ENCODE data around the gene ACOX2. TPM values are rescaled to one million over a fixed set of nuclear protein-coding genes. Genes with fewer than 3 reads are reported as not detected.

The ACOX2 gene
- total RNA-seq, 4 donors from 2014 or later = 18.6 to 43.1 (median 36.1) TPM

GRCh38 chr3:58470363-58471024 is 66.5 kb downstream of the ACOX2 start:
- TF ChIP-seq CTCF (IDR thresholded peaks at IDR 0.05) (no peak), POLR2A (IDR thresholded peaks at IDR 0.05) (no peak), EP300 (IDR thresholded peaks at IDR 0.05) (no peak)
- 87 to 94% methylated on average over 12 of the region's 12 CpGs for WGBS, 2 donors
- H3K4me1 ChIP-seq = peaks cover 0 to 14% (median 9%) of the 10 kb centered on the region in 4 donors
- H3K27me3 ChIP-seq = no peaks in the 10 kb centered on the region
- H3K4me3 ChIP-seq = no peak overlapping the region
- no peaks in the 10 kb centered on the region for H3K9me3 ChIP-seq
- H3K36me3 ChIP-seq = no peaks in the 10 kb centered on the region
- no peak for DNase-seq (ENCODE audit: low spot score in 2 of 2)
- peak overlapping the region in 2 of 4 donors; percentile 34 to 75 for H3K27ac ChIP-seq

GRCh38 chr3:58469096-58469495 is 67.9 kb downstream of the ACOX2 start:
- H3K4me1 ChIP-seq = peaks cover 0 to 13% (median 8%) of the 10 kb centered on the region in 4 donors
- 75 to 80% methylated on average over 4 of the region's 4 CpGs for WGBS, 2 donors

GRCh38 chr3:58466899-58467563 is 70.0 kb downstream of the ACOX2 start:
- H3K36me3 ChIP-seq = no peaks in the 10 kb centered on the region
- no peak for TF ChIP-seq CTCF (IDR thresholded peaks at IDR 0.05)
- H3K9me3 ChIP-seq = no peaks in the 10 kb centered on the region
- WGBS, 2 donors = 71 to 75% methylated on average over 4 of the region's 4 CpGs
- no peak overlapping the region for H3K4me3 ChIP-seq
- DNase-seq (ENCODE audit: low spot score in 2 of 2) = no peak
- peaks cover 0 to 21% (median 11%) of the 10 kb centered on the region in 4 donors for H3K4me1 ChIP-seq
- H3K27me3 ChIP-seq = no peaks in the 10 kb centered on the region
- H3K27ac ChIP-seq = no peak overlapping the region

More at GRCh38 chr3:58469096-58469495, 67.9 kb downstream of the ACOX2 start:
- H3K4me3 ChIP-seq = no peak overlapping the region
- TF ChIP-seq CTCF (IDR thresholded peaks at IDR 0.05) = no peak
- TF ChIP-seq EP300 (IDR thresholded peaks at IDR 0.05) = no peak
- no peak for TF ChIP-seq POLR2A (IDR thresholded peaks at IDR 0.05)
- H3K27ac ChIP-seq = no peak overlapping the region
- no peaks in the 10 kb centered on the region for H3K36me3 ChIP-seq
- no peaks in the 10 kb centered on the region for H3K9me3 ChIP-seq
- DNase-seq (ENCODE audit: low spot score in 2 of 2) = no peak
- no peaks in the 10 kb centered on the region for H3K27me3 ChIP-seq

GRCh38 chr3:58464866-58465265 is 72.1 kb downstream of the ACOX2 start:
- no peaks in the 10 kb centered on the region for H3K36me3 ChIP-seq
- TF ChIP-seq CTCF (IDR thresholded peaks at IDR 0.05) (no peak), POLR2A (IDR thresholded peaks at IDR 0.05) (no peak), EP300 (IDR thresholded peaks at IDR 0.05) (no peak)
- 78 to 82% methylated on average over 3 of the region's 3 CpGs for WGBS, 2 donors
- H3K27me3 ChIP-seq = no peaks in the 10 kb centered on the region
- no peak overlapping the region for H3K4me3 ChIP-seq
- H3K4me1 ChIP-seq = peaks cover 0 to 17% (median 0%) of the 10 kb centered on the region in 4 donors
- no peaks in the 10 kb centered on the region for H3K9me3 ChIP-seq
- H3K27ac ChIP-seq = no peak overlapping the region
- no peak for DNase-seq (ENCODE audit: low spot score in 2 of 2)

- Histone ChIP-seq H3K27ac (no peak overlapping the region), H3K9me3 (no peaks in the 10 kb centered on the region), H3K27me3 (no peaks in the 10 kb centered on the region), H3K4me3 (peak overlapping the region in 1 of 4 donors; percentile 33), H3K36me3 (no peaks in the 10 kb centered on the region), H3K4me1 (peaks cover 0 to 17% (median 0%) of the 10 kb centered on the region in 4 donors)
- TF ChIP-seq POLR2A (IDR thresholded peaks at IDR 0.05) (no peak), CTCF (IDR thresholded peaks at IDR 0.05) (no peak), EP300 (IDR thresholded peaks at IDR 0.05) (no peak)
- WGBS, 2 donors = 34 to 41% methylated on average over 5 of the region's 5 CpGs
- DNase-seq (ENCODE audit: low spot score in 2 of 2) = no peak
These were observed 73.1 kb downstream of the ACOX2 start for GRCh38 chr3:58463942-58464271.
